A673 (cell line): Measurements from ENCODE around the gene PARD3. TPM values are rescaled to one million over a fixed set of nuclear protein-coding genes. Genes with fewer than 3 reads are reported as not detected.

ENCODE experiments used
- BruUV-seq: library from RNA; stranded (reverse); fragments of 400-500 nt; replicated peaks from 2 replicates; lab custom pipeline; 2021; lab: Mats Ljungman, UMichigan
- CTCF ChIA-PET: fragments of 300-600 bp; sonication (Branson Sonifier 250); formaldehyde crosslinking; loops from one replicate; lab custom pipeline; 2022; ENCODE audit warnings: antibody characterized with exemption; lab: Charles Lee
- POLR2A ChIA-PET: fragments of 300-600 bp; sonication (Branson Sonifier 250); formaldehyde crosslinking; loops from one replicate; lab custom pipeline; 2022; ENCODE audit warnings: antibody characterized with exemption; ENCODE audit not compliant: low non-redundant PET; lab: Charles Lee
- DNase-seq: peaks from one replicate; pipeline ENCODE4 v3.0.0-alpha.2; 2015; ENCODE audit warnings: low spot score
- H3K27ac ChIP-seq: fragments of 200-600 bp; sonication (generic); 2 replicates; pipeline ENCODE4 v1.5.1; 2016; ENCODE audit warnings: mixed run types, low read depth, mild to moderate bottlenecking, mixed read lengths, antibody characterized with exemption, low read length; ENCODE audit not compliant: poor library complexity, severe bottlenecking
- H3K27me3 ChIP-seq: fragments of 200-600 bp; sonication (generic); replicated peaks from 2 replicates; pipeline ENCODE4 v1.6.1; 2017; ENCODE audit warnings: mixed run types, low read depth, mild to moderate bottlenecking, mixed read lengths, antibody characterized with exemption, low read length; ENCODE audit not compliant: insufficient read depth, poor library complexity
- H3K36me3 ChIP-seq: fragments of 200-600 bp; sonication (generic); 2 replicates; pipeline ENCODE4 v1.6.1; 2016; ENCODE audit warnings: mixed run types, mild to moderate bottlenecking, mixed read lengths, antibody characterized with exemption, low read length; ENCODE audit not compliant: insufficient read depth, poor library complexity, severe bottlenecking
- H3K4me1 ChIP-seq: fragments of 200-600 bp; sonication (generic); 2 replicates; pipeline ENCODE4 v1.6.1; 2017; ENCODE audit warnings: mixed run types, mild to moderate bottlenecking, mixed read lengths, antibody characterized with exemption, low read length; ENCODE audit not compliant: insufficient read depth, poor library complexity, severe bottlenecking
- H3K4me3 ChIP-seq: fragments of 200-600 bp; sonication (generic); 2 replicates; pipeline ENCODE4 v1.5.1; 2016; ENCODE audit warnings: low read depth, mixed run types, mild to moderate bottlenecking, mixed read lengths, low read length; ENCODE audit not compliant: poor library complexity, severe bottlenecking
- H3K9me3 ChIP-seq: fragments of 200-600 bp; sonication (generic); 2 replicates; pipeline ENCODE4 v1.6.1; 2016; ENCODE audit warnings: mixed run types, low read depth, mild to moderate bottlenecking, mixed read lengths, antibody characterized with exemption, low read length; ENCODE audit not compliant: poor library complexity, severe bottlenecking
- CTCF ChIP-seq: fragments of 300-800, 200-600 bp; sonication (generic); conservative IDR thresholded peaks from 2 replicates; pipeline ENCODE4 v1.5.1; 2017; ENCODE audit warnings: low read depth, mild to moderate bottlenecking, antibody characterized with exemption, low read length, moderate library complexity, mixed read lengths
- EZH2 ChIP-seq: fragments of 200-600 bp; sonication (generic); IDR thresholded peaks from 2 replicates; pipeline ENCODE4 v1.6.1; 2017; ENCODE audit warnings: borderline replicate concordance, low read depth, mild to moderate bottlenecking, mixed read lengths, antibody characterized with exemption, low read length; ENCODE audit not compliant: poor library complexity, severe bottlenecking
- intact Hi-C: fragments of 100-400 bp; cut with micrococcal nuclease; formaldehyde crosslinking; loops from one replicate; pipeline ENCODE4 v1.10.0; 2022; ENCODE audit not compliant: unreplicated experiment
- total RNA-seq: library from RNA; stranded (reverse); gene quantifications from 2 replicates; pipeline ENCODE4 v1.2.3, GENCODE V29; 2021

PARD3 gene
- total RNA-seq, 1 experiment from 2014 or later: 28.0 TPM

GRCh38 chr10:34370126-34370525 lies 445.0 kb downstream of the PARD3 start:
- ChIA-PET CTCF (no interaction called here), POLR2A (no interaction called here)

GRCh38 chr10:34369120-34369519 lies 446.0 kb downstream of the PARD3 start:
- intact Hi-C loops: no loop called here
- CTCF ChIA-PET: no interaction called here
- no peak for DNase-seq
- Histone ChIP-seq H3K27ac (no peak overlapping the region), H3K4me3 (no peak overlapping the region), H3K9me3 (peaks cover 6% of the 10 kb centered on the region), H3K4me1 (peaks cover 12% of the 10 kb centered on the region), H3K27me3 (no peaks in the 10 kb centered on the region), H3K36me3 (no peaks in the 10 kb centered on the region)
- POLR2A ChIA-PET: no interaction called here
- TF ChIP-seq EZH2 (no peak), CTCF (no peak)
- no TSS peak for BruUV-seq

More at GRCh38 chr10:34370126-34370525, 445.0 kb downstream of the PARD3 start:
- no peak for TF ChIP-seq CTCF
- Histone ChIP-seq H3K4me3 (no peak overlapping the region), H3K9me3 (peaks cover 6% of the 10 kb centered on the region), H3K36me3 (no peaks in the 10 kb centered on the region), H3K4me1 (peaks cover 22% of the 10 kb centered on the region), H3K27me3 (no peaks in the 10 kb centered on the region), H3K27ac (no peak overlapping the region)
- DNase-seq: no peak
- BruUV-seq: no TSS peak
- intact Hi-C loops: no loop called here

GRCh38 chr10:34364253-34365037 lies 450.7 kb downstream of the PARD3 start:
- H3K9me3 ChIP-seq: no peaks in the 10 kb centered on the region
- BruUV-seq: no TSS peak
- DNase-seq: no peak
- no peak for TF ChIP-seq EZH2
- TF ChIP-seq CTCF: no peak
- intact Hi-C loops: no loop called here
- H3K27ac ChIP-seq: no peak overlapping the region
- no peak overlapping the region for H3K4me3 ChIP-seq
- CTCF ChIA-PET: no interaction called here
- POLR2A ChIA-PET: no interaction called here
- H3K36me3 ChIP-seq: no peaks in the 10 kb centered on the region
- no peaks in the 10 kb centered on the region for H3K4me1 ChIP-seq
- H3K27me3 ChIP-seq: no peaks in the 10 kb centered on the region
